ENCODE data around the gene OR2AG1.

Gene OR2AG1

DNA sequence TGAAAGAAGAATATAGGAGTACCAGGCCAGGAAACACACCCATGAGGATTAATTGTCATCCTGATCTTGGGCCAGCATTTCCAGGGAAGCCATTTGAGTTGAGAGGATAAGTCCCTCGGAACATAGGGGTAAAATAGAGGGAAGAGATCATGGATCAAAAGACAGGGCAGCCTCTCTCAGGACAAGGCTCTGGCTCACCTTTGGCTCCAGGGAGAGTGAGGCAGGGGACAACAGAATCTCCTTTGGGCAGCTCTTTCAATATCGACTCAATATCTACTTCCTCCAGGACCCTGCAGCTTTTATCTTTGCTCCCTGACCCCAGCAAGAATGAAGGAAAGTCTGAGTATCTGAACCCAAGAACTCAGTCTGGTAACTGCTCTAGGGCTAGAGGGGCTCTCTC, at the start of gene OR2AG1:
Gene OR2AG1 (plus strand): TSS at position 301 of the 400 bp plus-strand sequence. CDS start 2,018 bp downstream, outside the sequence.
- no peak for DNase-seq (ENCODE audit: low read depth in 2 of 2)

DNA sequence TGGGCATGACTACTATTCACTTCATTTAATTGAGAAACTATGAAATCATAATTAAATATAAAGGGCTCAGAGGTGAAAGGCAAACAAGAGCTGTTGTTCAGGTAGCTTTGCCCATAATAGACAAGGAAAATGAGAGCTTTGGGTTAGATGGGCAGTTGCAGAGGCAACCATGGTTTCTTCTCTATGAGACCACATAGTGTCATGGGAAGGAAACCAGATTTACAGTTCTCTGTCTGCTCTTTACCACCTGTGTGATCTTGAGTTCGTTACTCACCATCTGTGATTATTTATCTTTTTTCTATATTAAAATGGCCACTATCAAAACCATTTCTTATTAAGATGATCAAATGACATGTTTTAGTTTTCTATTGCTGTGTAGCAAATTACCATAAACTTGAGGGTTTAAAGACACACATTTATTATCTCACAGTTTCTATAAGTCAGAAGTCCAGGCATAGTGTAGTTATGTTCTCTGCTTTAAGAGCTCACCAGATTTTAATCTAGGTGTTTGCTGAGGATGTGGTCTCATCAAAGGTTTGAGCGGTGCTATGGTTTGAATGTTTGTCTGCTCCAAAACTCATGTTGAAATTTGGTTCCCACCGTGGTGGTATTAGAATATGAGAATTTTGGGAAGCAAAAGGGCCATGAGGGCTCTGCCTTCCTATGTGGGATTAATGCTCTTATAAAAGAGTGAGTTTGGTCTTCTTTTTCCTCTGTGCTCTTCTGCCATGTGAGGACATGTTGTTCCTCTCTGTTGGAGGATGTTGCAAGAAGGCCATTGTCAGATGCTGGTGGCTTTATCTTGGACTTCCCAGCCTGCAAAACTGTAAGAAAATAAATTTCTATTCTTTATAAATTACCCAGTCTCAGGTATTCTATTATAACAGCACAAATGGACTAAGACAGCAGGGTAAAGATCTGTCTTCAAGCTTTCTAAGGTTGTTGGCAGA, 49.2 kb upstream of the OR2AG1 start:
- no peak for DNase-seq (ENCODE audit: low read depth in 2 of 2)

GRCh38 chr11:6734616-6735015, 48.2 kb upstream of the OR2AG1 start:
- no peak for DNase-seq (ENCODE audit: low read depth in 2 of 2)

DNA sequence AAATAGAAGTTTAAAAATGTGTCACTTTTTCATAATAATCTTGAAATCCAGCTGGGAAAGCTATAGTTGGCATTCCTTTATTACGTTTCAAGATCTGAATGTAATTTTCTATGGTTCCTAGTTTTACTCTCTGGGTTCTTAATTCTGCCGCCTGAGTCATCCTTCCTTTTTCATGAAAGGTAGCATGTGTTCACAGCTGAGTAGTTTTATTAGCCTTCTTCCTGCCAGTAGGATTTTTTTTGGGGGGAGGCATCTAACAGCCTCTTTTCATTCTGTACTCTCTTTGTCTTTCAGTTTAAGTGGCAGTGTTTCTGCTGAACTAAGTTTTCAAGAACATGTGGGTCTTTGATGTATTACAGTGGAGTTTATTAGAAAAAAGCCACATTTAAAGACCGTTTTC, 47.5 kb upstream of the OR2AG1 start:
- DNase-seq (ENCODE audit: low read depth in 2 of 2) = no peak

GRCh38 chr11:6736495-6737121, 46.2 kb upstream of the OR2AG1 start:
- DNase-seq (ENCODE audit: low read depth in 2 of 2) = no peak

DNA sequence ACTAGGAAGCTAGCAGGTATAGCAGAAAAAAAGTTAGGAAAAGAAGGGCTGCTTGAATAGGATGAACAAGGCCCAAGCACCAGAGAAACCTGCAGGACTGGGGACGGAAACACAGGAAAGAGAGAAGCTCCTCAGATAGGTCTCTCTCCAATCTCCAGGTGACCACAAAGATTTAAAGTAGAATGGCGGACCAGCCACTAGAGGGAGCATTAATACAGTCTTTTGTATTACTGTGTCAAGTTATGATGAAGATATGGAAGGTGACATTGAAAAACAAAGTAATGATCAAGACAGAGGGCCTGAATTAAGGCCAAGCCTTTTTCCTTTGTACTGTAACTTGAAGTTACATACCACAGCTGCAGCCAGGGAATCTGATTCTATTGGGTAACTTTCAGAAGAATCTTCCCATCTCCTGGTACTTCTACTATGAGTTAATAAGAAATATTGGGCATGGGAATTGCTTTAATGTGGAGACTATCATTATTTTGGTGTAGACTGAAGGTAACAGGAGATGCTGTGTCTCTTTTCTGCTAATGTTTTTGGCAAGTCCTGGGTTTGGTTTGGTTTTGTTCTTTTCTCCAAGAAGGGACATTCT, 44.9 kb upstream of the OR2AG1 start:
- peak in 1 of 2 experiments; percentile 58 for DNase-seq (ENCODE audit: low read depth in 2 of 2)

GRCh38 chr11:6738590-6738989, 44.2 kb upstream of the OR2AG1 start:
- DNase-seq (ENCODE audit: low read depth in 2 of 2) = no peak

GRCh38 chr11:6742260-6742659, 40.6 kb upstream of the OR2AG1 start:
- DNase-seq (ENCODE audit: low read depth in 2 of 2) = peak in 1 of 2 experiments; percentile 11

- no peak for DNase-seq (ENCODE audit: low read depth in 2 of 2)
Measured at GRCh38 chr11:6745018-6745417, 37.8 kb upstream of the OR2AG1 start.

GRCh38 chr11:6745465-6746015, 37.3 kb upstream of the OR2AG1 start:
- no peak for DNase-seq (ENCODE audit: low read depth in 2 of 2)

- peak in 1 of 2 experiments; percentile 16 for DNase-seq (ENCODE audit: low read depth in 2 of 2)
Measured at GRCh38 chr11:6746086-6746618, 36.7 kb upstream of the OR2AG1 start.

DNA sequence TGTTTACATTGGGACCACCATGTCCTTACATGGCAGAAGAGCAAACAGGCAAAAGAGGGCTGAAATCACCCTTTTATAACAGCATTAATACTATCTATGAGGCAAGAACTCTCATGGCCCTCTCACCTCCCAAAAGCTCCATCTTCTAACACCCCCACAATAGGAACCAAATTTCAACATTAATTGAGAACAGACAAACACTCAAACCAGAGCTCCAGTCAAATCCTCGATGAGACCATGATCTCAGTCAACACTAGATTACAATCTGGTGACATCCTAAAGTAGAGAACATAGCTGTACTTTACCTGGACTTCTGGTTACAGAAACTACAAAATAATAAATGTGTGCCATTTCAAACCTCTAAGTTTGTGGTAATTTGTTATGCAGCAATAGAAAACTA, 36.2 kb upstream of the OR2AG1 start:
- no peak for DNase-seq (ENCODE audit: low read depth in 2 of 2)

DNA sequence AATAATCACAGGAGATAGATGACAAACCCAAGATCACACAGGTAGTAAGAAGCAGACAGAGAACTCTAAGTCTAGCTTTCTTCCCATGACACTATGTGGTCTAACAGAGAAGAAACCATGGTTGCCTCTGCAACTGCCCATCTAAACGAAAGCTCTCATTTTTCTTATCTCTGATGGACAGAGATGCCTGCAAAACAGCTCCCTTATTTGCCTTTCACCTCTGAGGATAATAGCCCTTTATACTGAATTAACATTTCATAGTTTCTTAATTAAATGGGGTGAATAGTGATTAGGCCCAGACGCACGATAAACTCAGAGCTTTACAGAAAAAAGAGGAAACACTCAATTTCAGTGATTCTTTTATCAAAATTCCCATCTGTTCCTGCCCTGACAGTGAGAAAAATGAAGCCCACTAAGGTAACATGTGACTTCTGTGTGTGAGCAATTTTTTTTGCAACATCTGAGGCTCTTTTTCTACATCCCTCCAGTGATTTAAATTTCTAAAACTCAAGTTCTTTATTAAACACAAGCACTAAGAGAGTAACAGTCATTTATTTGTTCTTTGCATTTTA, 35.6 kb upstream of the OR2AG1 start:
- no peak for DNase-seq (ENCODE audit: low read depth in 2 of 2)

- peak in 1 of 2 experiments; percentile 28 for DNase-seq (ENCODE audit: low read depth in 2 of 2)
Measured at GRCh38 chr11:6755303-6755952, 27.4 kb upstream of the OR2AG1 start.

- no peak for DNase-seq (ENCODE audit: low read depth in 2 of 2)
Measured at GRCh38 chr11:6755953-6756347, 26.9 kb upstream of the OR2AG1 start.

GRCh38 chr11:6757373-6757967, 25.4 kb upstream of the OR2AG1 start:
- peak in 1 of 2 experiments; percentile 33 for DNase-seq (ENCODE audit: low read depth in 2 of 2)

DNA sequence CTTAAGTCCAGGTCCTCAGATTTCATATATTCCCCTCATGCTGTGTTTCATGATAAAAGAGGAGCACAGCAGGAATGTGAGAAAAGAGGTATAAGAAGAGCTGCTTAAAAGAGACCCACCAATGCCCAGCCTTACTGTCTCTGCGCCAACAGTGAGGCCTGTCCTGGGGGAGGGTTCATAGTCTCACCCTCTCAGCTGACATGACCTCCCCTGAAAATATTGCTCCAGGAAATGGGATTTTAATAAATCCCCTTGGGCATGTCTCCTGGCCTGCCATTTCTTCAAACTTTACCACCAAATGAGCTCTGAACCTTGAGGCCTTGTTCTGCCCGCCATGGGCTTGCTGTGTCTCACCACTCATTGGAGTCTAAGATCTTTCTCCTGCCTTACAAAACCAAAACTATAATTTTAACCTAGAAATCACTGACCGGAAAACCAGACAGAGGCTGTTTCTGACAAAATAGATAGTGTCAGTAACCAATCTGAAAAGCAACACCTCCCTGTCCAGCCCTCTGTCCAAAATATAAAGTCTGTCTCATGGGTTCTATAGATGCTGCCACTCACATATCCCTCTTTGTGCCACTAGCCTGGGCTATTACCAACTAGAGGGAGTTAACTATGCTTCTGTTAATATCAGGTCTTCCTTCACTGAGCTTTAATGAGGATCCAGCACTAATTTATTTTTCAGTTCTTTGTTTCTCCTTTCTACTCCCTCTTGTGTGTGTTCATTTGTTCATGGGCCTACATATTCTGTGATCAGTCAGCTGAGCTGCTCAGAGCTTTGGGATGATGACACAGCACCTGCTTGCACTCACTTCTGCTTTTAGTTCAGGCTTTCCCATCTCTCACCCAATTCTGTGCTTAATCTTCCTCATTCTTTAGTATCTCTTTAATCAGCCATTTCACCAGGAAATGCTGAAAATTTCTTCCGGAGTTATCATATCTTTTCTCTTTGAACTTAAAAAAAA, 10.6 kb upstream of the OR2AG1 start, which contains the start of gene OR2AG2:
Gene OR2AG2 (minus strand): TSS at position 51 of the 968 bp plus-strand sequence. CDS start 3,019 bp downstream, outside the sequence.
- DNase-seq (ENCODE audit: low read depth in 2 of 2) = no peak

DNA sequence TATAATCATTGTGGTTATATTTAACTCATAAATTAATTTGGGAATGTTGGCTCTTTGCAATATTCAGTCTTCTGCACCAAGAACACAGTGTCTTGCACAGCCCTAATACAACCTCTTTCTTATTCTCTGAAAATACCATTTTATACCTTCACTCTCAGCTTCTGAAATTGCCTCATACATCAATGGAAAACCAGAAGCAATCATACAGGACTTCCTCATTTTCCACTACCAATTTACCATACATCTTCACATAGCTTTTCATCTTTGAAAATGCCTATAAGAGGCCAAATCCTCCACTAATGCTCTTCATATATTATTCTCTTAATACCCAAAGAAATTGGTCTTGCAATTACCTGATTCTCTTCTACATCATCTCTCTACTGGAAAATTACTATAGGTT, 4.3 kb upstream of the OR2AG1 start:
- no peak for DNase-seq (ENCODE audit: low read depth in 2 of 2)

DNA sequence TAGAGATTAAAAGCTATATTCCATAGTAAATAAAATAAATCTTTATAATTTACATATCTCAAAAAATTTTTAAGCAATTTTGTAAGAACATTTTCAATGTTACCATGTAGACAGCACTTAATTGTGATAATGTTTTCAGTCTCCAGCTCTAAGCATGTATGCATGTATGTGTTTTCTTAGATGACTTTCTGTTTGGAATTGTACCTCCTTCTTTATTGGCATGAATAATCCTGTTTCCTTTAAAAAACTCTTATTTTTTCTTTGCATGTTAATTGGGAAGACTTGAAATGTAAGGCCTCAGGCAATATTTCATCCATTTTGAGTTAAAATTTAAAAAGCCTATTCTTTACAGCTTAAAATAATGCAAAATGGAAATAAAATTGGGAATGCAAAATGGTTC, 2.0 kb upstream of the OR2AG1 start:
- no peak for DNase-seq (ENCODE audit: low read depth in 2 of 2)

Data from stimulated activated CD4-positive, alpha-beta T cell treated with anti-CD3 and anti-CD28 coated beads, Interleukin-12 subunit alpha, Interleukin-12 subunit beta, amount 100 ng/mL, for 24 hours (primary cell).